Measurements from ENCODE around the gene SPAG16.

SPAG16 gene

DNA sequence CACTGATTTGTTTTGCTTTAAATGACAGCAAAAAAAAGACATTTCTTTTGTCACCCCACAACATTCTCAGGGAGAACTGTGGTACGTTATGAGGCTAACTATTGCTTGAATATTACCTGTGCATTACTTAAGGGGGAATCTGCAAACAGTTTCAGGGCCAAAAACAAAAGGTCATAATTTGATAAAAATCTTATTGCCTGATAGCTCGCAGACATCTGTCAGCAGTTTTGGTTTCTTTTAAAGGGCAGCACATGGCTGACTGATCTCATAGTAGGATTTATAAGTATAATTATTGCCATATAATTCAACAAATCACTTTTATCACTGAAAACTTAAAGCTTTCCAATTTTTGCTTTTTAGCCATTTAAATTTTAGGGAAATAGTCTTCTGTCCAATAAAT lies 900.2 kb downstream of the SPAG16 start:
- no peak for DNase-seq (ENCODE audit: low spot score)

DNA sequence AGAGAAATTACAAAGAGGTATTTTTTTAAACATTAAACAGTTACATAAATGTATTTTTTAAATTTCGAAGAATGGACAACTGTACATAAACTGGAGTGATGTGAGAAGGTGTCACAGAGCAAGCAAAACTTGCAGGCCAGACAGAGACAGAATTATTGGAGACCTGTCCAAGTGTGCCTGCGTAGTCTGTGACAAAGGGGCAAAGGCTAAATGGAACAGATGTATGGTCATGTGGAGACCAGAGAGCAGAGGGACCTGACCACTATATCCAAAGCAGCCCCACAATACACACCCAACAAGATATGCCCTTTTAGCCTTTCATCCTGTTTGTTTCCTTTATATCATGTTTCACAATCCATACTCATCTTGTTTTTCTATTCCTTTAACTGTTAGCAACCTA lies 901.3 kb downstream of the SPAG16 start:
- DNase-seq (ENCODE audit: low spot score), result no peak

- DNase-seq (ENCODE audit: low spot score), result no peak
Measured at GRCh38 chr2:214192711-214193110, 908.4 kb downstream of the SPAG16 start.

DNA sequence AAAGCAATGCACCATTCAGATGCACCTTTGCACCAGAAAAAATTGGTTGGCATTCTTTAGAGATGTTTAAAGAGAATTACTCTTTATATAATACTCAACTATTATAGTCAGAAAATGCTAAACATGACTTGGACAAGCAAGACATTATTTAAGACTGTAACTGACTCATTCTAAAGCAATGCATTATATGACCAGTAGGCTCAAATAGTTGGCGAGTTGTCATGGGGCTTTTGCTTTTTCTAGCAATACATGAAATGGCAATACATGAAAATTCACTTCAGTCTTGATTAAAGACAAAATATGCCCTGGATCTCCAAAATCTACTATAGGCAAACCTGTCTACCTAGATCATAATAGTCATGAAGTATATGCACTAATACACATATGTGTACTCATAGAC lies 909.7 kb downstream of the SPAG16 start:
- DNase-seq (ENCODE audit: low spot score), result no peak

DNA sequence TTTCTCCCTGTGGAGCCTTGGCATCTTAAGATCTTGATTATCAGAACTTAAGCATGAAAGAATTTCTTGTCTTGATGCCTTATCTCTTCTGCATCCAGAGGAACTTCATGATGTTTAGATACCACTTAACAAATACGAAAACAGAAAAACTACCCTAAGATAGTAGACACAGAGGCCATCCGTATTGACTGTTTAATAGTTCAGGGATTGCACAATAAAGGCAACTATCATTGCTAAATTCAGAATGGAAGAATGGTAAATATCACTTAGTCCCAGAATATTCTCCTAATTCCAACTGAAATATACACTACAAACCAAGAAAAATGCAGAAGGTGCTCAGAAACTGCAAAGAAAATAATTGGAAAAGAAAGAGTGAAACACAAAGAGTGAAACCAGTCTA lies 912.0 kb downstream of the SPAG16 start:
- no peak for DNase-seq (ENCODE audit: low spot score)

DNA sequence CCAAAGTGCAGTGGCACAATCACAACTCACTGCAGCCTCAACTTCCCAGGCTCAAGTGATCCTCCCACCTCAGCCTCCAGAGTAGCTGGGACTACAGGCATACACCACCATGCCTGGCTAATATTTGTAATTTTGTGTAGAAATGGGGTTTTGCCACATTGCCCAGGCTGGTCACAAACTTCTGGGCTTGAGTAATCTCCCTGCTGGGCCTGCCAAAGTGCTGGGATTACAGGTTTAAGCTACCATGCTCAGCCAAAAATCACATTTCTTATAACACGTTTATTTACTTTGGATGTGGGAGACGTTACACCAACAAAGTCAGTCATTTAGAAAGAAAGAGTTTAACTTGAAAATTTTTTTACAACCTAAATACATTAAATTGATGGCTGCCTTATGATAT lies 917.6 kb downstream of the SPAG16 start:
- DNase-seq (ENCODE audit: low spot score), result no peak

DNA sequence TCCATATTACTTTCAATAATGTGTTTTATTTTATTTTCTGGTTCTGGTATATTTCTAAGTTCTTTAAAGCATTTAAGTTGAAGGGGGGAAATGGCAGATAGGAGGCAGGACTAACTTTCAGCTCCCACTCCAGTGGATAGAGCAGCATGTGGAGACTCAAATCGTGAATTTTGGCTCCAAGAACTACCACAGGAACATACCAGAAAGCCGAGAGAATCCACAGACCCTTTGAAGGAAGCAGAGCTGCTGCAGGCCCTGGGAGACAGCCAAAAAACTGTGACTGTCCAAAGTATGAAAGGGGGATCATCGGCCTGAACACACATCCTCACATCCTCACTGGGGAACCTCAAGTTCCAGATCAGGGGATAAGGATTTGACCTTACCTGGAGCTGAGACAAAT lies 919.0 kb downstream of the SPAG16 start:
- DNase-seq (ENCODE audit: low spot score), result no peak

DNA sequence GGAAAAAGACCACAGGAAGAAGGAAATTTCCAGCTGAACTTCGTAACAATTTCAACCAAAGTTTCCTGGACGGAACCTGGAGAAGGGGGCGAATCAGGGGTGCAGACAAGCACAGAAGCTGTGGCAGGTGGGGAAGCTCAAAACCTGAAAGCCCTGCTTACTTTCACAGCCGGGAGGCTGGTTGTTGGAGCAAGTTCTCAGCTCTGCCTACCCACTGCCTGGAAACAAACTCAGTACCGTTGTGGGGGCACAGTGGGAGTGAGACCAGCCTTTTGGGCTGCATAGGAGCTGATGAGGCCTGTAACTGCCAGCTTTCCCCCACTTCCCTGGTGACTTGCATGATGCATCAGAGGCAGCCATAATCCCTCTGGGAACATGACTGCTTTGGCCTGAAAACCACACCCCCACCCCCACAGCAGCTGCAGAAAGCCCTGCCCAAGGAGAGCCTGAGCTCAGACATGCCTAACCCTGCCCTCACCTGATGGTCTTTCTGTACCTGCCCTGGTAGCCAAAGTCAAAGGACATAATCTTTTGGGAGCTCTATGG lies 919.6 kb downstream of the SPAG16 start:
- DNase-seq (ENCODE audit: low spot score), result no peak

- no peak for DNase-seq (ENCODE audit: low spot score)
Measured at GRCh38 chr2:214215107-214215506, 930.8 kb downstream of the SPAG16 start.

DNA sequence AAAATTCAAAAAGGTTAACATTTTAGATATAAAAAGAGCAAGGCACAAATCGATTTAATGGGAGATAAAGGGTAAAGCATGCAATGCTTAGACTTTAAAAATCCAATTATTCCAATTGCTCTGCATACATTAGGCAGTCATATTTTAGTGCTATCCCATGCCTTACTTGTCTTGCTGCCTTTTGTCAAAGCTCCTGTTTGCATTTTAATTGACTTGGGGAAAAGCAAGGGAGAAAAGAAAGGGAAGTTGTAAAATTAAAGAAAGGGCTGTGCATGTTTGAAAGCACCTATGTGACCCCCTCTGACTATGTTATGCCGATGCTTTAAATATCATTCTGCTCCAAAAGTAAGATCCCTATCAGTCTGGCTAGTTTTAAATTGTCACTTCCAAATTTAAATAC lies 932.9 kb downstream of the SPAG16 start:
- no peak for DNase-seq (ENCODE audit: low spot score)

- no peak for DNase-seq (ENCODE audit: low spot score)
Measured at GRCh38 chr2:214217599-214217998, 933.3 kb downstream of the SPAG16 start.

- no peak for DNase-seq (ENCODE audit: low spot score)
Measured at GRCh38 chr2:214220251-214220650, 936.0 kb downstream of the SPAG16 start.

DNA sequence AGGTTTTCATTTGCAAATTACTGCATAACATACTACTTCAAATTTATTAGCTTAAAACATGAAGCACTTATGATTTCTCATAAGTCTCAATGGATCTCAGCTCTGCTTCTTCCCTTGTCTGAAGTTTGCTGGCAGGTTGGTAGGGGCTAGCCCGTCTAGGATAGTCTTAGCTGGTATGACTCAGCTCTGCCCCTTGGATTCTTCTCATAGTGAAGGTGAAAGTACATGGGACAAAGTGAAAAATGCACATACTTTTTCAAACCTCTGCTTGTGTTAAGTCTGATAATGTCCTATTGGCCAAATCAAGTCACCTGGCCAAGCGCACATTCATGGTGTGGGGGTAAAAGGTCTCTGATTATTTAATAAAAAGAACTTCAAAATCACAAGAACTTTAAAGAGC lies 941.8 kb downstream of the SPAG16 start:
- no peak for DNase-seq (ENCODE audit: low spot score)

GRCh38 chr2:214232271-214232670 lies 948.0 kb downstream of the SPAG16 start:
- no peak for DNase-seq (ENCODE audit: low spot score)

- no peak for DNase-seq (ENCODE audit: low spot score)
Measured at GRCh38 chr2:214233164-214233563, 948.9 kb downstream of the SPAG16 start.

GRCh38 chr2:214242797-214243196 lies 958.5 kb downstream of the SPAG16 start:
- DNase-seq (ENCODE audit: low spot score), result no peak

DNA sequence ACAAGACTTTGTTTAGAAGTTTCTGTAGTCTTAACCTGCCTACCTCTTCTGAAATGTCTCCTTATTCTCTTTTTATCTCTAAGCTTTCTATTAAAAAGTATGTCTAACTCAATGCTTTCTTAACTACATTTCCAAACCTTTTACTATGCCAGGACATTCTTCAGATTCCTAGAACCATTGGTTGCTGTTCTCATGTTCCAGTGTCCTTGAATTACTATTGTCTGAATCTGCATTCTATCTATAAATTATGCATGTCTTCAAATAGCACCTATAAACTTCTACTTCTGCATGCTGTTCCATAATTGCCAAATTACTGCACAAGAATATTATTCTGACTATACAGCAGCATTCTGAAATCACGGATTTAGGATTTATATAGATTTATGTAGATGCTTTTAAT lies 960.6 kb downstream of the SPAG16 start:
- DNase-seq (ENCODE audit: low spot score), result no peak

DNA sequence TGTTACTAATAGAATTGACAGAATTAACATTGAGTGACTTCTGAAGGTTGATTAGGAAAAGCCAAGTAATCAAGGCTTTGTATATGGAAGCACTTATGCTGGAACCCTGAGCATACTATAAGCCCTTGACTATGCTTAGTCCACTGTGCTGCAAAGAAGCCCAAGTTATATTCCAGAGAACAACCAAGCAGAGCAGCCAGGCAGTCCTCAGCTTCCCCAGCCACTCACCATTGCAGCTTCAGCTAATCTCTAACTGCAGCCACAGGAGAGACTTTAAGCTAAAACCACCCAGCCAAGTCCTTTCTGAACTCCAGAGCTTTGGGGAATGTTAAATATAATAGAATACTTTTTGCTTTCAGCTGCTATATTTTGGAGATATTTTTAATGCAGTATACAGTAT lies 962.2 kb downstream of the SPAG16 start:
- no peak for DNase-seq (ENCODE audit: low spot score)

DNA sequence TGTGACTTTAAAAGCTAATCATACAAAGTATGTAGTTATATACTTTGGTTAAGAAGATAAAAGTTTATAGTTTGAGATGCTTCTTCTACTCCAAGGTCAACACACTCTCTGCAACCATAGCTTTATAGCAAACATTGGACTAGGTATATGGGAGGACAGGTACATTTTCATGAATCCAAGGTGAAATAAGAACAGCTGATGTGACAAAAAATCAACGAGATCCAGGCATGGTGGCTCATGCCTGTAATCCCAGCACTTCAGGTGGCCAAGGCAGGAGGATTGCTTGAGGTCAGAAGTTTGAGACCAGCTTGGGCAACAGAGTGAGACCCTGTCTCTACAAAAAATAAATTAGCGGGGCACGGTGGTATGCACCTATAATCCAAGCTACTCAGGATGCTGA lies 963.3 kb downstream of the SPAG16 start:
- DNase-seq (ENCODE audit: low spot score), result no peak

- DNase-seq (ENCODE audit: low spot score), result no peak
Measured at GRCh38 chr2:214255046-214255445, 970.8 kb downstream of the SPAG16 start.

- DNase-seq (ENCODE audit: low spot score), result no peak
Measured at GRCh38 chr2:214261683-214262082, 977.4 kb downstream of the SPAG16 start.

DNA sequence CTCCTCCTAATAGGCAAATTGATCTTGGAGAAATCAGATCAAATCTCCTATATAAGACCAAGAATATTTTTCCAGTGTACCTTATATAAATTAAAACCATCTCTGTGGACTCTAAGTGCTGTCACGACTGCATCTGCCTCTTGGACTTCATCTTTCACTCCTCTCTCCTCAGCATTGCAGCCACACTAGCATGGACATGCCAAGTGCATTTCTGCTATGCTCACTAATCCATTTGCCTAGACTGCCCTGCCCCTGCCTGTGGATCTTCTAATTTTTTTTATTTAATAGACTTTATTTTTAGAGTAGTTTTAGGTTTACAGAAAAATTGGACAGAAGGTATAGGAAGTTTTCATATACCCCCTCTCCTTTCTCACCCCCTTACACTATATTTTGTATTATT lies 979.9 kb downstream of the SPAG16 start:
- DNase-seq (ENCODE audit: low spot score), result no peak

- no peak for DNase-seq (ENCODE audit: low spot score)
Measured at GRCh38 chr2:214265991-214266489, 981.8 kb downstream of the SPAG16 start.

GRCh38 chr2:214277880-214278279 lies 993.6 kb downstream of the SPAG16 start:
- DNase-seq (ENCODE audit: low spot score), result no peak

- no peak for DNase-seq (ENCODE audit: low spot score)
Measured at GRCh38 chr2:214286011-214286410, 1001.7 kb downstream of the SPAG16 start.
